ENCODE results near the gene BTBD2.

Gene BTBD2

GRCh38 chr19:1936916-1937610, 78.5 kb downstream of the BTBD2 start:
- no peak for DNase-seq

DNA sequence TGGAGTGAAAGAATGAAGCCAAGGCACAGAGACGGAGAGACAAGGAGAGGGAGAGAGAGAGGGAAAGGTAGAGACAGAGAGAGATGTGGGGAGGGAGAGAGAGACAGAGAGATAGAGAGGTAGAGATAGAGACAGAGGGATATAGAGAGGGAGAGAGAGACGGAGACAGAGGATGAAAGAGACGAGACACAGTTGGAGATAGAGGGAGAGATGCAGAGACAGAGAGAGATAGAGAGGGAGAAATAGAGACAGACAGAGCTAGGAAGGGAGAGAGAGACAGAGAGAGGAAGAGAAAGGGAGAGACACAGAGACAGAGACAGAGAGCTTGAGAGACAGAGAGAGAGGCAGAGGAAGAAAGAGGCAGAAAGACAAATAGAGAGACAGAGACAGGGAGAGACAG, 79.1 kb downstream of the BTBD2 start:
- DNase-seq: no peak

DNA sequence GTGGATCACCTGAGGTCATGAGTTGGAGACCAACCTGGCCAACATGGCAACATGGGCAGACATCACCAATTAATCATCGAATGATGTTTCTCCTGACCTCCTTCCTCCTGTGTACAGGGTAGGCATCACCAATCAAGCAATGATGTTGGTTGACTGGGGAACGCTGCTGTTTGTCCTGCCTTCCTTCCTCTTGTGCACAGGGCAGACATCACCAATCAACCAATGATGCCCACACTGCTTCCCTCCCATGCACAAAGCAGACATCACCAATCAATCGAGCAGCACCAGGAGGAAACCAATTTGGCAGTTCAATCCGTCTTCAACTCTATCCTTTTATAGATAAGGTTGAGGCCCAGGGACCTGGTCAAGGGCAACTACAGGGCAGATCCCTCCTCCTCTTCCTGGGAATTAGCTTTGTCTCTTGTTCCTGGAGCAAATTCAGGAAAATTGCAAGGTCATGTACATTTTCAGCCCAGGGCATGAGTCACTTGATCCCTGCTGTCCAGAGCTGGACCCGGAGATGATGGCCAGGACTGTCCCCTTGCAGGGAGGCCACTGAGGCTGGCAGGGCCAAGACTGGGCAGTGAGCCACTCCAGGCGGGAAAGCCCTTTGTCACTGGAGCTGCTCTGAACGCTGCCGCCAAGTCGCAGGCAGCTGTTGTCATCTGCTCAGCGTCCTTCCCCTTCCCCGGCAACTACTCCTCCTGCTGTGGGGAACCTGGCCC, 79.9 kb downstream of the BTBD2 start:
- DNase-seq: no peak

Measured in activated CD4-positive, CD25-positive, alpha-beta regulatory T cell treated with anti-CD3 and anti-CD28 coated beads, Interleukin-2, amount 50 U/mL, for 72 hours (primary cell).